GM12874 (cell line): ENCODE results near the gene RASSF1.

Experiments used
- TF ChIP-seq, protein P1 (sequence below): IDR thresholded peaks from 2 replicates; pipeline ENCODE4 v1.5.1; 2011; ENCODE audit warnings: low read depth, mild to moderate bottlenecking, control low read depth, low read length, moderate library complexity; ENCODE audit not compliant: insufficient read depth

Gene RASSF1

GRCh38 chr3:50295553-50296431 lies 44.8 kb downstream of the RASSF1 start:
- TF ChIP-seq, protein P1, sequence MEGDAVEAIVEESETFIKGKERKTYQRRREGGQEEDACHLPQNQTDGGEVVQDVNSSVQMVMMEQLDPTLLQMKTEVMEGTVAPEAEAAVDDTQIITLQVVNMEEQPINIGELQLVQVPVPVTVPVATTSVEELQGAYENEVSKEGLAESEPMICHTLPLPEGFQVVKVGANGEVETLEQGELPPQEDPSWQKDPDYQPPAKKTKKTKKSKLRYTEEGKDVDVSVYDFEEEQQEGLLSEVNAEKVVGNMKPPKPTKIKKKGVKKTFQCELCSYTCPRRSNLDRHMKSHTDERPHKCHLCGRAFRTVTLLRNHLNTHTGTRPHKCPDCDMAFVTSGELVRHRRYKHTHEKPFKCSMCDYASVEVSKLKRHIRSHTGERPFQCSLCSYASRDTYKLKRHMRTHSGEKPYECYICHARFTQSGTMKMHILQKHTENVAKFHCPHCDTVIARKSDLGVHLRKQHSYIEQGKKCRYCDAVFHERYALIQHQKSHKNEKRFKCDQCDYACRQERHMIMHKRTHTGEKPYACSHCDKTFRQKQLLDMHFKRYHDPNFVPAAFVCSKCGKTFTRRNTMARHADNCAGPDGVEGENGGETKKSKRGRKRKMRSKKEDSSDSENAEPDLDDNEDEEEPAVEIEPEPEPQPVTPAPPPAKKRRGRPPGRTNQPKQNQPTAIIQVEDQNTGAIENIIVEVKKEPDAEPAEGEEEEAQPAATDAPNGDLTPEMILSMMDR = no peak

GRCh38 chr3:50294492-50295403 lies 45.9 kb downstream of the RASSF1 start:
- TF ChIP-seq, protein P1 = no peak

GRCh38 chr3:50294089-50294488 lies 46.5 kb downstream of the RASSF1 start:
- TF ChIP-seq, protein P1 = no peak

GRCh38 chr3:50293079-50293801 lies 47.4 kb downstream of the RASSF1 start:
- TF ChIP-seq, protein P1 = no peak

DNA sequence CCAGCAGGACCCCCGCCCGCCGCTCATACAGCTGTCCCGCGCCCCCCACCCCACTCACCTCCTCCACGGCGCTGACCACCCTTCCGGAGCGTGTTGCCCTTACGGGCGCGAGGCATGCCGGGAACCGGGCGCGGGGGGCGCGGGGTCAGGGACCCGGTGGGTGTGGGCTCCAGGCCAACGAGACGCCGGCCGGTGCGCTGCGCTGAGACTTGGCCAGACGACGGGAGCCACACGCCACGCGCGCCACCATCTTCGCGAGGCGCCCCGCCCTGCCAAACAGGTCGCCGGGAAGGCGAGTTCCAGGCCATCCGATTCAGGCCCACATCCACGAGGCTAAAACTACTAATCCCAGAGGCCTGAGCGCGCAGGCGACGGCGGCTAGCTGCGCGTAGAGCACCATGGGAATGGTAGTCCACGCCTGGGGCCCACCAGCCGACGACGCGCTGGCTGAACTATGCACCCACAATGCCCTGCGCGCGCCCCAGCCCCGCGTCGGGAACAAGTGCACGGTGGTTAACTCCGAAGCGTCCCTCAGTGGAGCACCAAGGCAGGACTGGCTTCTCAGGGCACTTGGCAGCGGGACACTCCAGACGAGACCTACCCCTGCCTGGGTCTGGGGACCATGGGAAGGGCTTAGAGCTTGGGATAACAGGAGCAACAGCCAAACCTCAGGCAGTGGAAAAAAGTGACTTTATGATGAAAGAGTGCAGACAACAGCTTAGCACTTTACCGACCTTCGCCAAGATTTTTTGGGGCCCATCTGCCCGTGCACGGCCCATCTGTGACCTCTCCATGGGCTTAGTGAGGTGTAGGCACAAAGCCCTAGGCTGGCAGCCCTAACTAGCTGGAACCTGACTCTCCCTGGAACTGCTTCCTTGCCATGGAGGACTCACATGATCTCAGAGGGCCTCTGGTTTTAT lies 48.2 kb downstream of the RASSF1 start, which contains the start of gene IFRD2:
Gene IFRD2, minus strand, starts transcription at position 271 of the 920 bp plus-strand sequence. Its CDS starts 155 bp downstream, at position 116.
- TF ChIP-seq, protein P1 = no peak

DNA sequence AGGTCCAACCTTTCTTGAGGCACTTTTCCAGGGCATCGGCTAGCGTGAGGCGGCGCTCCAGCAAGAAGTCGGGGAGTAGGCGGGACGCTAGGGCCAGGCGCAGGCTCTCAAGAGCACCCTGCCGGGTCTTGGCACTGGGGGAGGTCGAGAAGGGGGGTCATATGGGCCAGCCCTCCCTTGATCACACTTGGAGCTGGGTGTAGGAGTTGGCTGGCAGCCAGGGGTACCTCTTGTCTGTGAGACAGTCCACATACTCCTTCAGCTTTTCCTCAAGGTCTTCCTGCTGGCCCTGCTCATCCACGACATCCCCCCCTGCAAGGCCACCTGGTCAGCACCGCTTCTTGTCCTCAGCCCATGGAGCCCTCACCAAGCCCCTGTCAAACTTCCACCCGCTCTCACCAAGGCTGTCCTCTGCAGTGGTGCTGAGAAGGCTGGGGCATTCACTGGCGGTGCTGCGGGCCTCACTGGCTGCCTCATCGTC lies 50.4 kb downstream of the RASSF1 start:
- TF ChIP-seq, protein P1 = no peak
